Head of caudate nucleus (tissue), 42 donors: ENCODE measurements around the gene U2AF2.

Experiments
- DNase-seq, 42 donors: peaks; one replicate each; pipeline versions ENCODE4 v3.0.0 to v3.0.0-alpha.2; 2020 to 2021; ENCODE audit warnings: mixed read lengths in 7 of 42
- intact Hi-C: fragments of 100-400 bp; cut with DNase I; formaldehyde crosslinking; loops from one replicate; pipeline ENCODE4 v1.15.0; 2022

The U2AF2 gene

GRCh38 chr19:55654868-55655647, at the start of gene U2AF2:
TSS of gene U2AF2 (plus strand) at chr19:55655035. CDS start at chr19:55655105, 70 bp downstream.
- DNase-seq = peak; percentile 86 to 98 (median 94)
- intact Hi-C loops = loop anchor here (2.0 kb wide), 1 partner anchor 20 kb away; the partner anchor contains the start of gene EPN1

DNA sequence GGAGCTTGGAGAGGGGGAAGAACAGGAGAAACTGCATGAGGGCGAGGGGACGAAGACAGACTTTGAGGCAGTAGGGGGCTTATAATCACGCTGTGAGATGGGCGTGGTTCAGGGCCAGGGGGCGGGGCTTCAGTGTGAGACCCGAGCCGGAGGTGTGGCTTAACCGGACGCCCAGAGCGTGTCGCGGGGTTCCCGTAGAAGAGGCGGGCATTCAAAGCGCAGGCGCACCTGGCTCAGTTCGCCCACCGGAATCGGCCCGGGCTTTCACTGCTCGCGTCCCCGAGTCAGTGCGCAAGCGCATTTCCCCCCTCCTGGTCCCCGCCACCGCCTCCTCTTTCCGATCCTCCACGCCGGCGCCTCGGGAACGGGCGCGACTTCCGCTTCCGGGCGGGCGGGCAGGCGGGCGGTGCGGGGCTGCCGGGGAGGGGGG, 49.6 kb upstream of the U2AF2 start:
- DNase-seq = peak; percentile 90 to 99 (median 96)
- intact Hi-C loops = no loop called here

DNA sequence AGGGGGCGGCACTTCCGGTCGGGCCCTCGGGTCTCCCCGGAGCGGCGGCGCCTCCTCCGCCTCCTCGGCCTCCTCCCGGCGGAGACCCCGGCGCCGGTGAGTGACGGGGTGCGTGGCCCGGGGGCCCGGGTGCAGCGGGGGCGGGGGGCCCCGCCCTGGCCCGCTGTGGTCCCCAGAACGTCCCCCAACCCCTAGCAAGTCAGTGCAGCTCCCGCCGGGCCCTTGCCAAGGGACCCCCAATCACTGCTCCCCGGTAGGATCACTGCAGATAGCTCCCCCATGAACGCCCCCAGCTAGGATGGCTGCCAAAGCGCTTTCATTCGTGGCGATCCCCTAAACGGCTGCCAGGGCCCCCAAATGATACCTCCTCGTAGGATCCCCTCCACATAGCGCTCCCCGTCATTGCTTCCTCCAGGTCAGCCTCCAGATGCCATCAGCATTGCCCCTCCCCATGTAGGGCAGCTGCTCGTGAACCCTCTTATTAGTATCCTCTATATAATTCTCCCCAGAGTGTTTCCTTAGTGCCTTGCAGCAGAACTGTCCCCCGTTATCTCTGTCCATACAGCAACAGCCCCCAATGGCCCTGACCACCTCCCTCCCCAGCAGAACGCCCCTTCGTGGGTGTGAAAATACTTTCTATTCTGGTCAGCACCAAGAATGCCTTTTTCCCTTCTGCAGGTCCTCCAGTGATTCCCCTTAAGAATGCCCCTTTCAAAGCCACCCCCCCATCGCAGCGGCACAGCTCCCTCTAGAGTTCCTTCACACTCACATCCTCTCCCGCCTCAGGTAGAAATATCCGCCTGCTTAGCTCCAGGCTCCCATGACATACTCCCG, 49.0 kb upstream of the U2AF2 start, which contains the start of gene ZNF865:
Gene ZNF865 (plus strand): TSS at position 11 of the 834 bp plus-strand sequence. CDS start 7,972 bp downstream, outside the sequence.
- DNase-seq = peak; percentile 43 to 92 (median 78)
- intact Hi-C loops = no loop called here

DNA sequence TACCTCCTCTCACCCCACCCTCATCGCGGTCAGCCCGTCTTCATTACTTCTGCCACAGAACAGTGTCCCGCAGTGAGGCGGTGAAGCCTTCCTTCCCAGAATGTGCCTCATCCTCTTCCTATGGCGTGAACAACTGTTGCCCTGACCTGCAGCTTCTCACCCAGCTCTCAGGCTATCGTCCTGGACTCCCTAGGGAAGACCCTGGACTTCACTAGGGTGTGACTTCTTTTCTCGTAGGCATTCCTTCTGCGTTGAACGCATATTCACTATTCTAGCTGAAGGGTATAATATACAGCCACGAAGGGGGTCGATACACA, 48.4 kb upstream of the U2AF2 start:
- intact Hi-C loops = no loop called here
- DNase-seq = no peak

- intact Hi-C loops = no loop called here
- no peak for DNase-seq
These were observed 48.0 kb upstream of the U2AF2 start for GRCh38 chr19:55606817-55607216.

- intact Hi-C loops = no loop called here
- DNase-seq = no peak
These were observed 45.5 kb upstream of the U2AF2 start for GRCh38 chr19:55609326-55609725.

- no peak for DNase-seq
- intact Hi-C loops = no loop called here
These were observed 43.4 kb upstream of the U2AF2 start for GRCh38 chr19:55611300-55611982.

DNA sequence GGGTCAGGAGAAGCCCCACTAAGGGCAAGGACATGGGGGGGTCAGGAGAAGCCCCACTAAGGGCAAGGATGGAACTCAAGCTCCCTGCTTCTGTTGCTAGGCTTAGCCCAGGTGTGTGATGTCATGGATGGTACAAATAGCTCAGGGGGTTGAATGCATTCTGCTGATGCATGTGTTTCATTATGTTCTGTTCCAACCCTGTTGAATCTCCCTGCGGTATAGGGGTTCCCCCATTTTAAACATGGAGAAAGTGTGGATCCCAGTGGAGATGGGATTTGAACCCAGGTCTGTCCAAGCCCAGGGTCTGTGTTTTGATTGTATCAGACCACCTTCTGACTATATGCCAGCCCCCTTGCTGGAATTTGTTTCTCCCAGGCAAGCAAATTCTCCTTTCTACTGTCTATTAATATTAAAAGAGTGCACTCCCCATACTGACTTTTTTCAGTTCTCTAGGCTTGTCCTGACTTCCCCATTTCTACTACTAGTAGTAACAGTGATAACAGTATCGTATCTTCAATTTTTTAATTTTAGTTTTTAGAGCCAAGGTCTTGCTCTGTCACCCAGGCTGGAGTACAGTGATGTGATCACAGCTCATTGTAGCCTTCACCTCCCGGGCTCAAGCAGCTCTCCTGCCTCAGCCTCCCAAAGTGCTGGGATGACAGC, 42.7 kb upstream of the U2AF2 start:
- DNase-seq = no peak
- intact Hi-C loops = no loop called here

DNA sequence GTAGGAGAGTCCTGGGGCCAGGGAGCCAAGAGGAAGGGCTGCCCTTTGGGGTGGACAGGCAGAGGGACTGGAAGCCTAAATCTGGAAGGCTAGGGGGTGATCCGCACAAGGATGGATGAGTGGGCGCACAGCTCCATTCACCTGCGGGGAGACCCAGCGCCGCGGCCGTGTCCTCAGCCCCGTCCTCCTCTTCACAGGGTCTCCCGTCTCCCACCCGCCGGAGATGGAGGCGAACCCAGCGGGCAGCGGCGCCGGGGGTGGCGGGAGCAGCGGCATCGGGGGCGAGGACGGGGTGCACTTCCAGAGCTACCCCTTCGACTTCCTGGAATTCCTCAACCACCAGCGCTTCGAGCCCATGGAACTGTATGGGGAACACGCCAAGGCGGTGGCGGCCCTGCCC, 41.4 kb upstream of the U2AF2 start:
- DNase-seq = no peak
- intact Hi-C loops = no loop called here

DNA sequence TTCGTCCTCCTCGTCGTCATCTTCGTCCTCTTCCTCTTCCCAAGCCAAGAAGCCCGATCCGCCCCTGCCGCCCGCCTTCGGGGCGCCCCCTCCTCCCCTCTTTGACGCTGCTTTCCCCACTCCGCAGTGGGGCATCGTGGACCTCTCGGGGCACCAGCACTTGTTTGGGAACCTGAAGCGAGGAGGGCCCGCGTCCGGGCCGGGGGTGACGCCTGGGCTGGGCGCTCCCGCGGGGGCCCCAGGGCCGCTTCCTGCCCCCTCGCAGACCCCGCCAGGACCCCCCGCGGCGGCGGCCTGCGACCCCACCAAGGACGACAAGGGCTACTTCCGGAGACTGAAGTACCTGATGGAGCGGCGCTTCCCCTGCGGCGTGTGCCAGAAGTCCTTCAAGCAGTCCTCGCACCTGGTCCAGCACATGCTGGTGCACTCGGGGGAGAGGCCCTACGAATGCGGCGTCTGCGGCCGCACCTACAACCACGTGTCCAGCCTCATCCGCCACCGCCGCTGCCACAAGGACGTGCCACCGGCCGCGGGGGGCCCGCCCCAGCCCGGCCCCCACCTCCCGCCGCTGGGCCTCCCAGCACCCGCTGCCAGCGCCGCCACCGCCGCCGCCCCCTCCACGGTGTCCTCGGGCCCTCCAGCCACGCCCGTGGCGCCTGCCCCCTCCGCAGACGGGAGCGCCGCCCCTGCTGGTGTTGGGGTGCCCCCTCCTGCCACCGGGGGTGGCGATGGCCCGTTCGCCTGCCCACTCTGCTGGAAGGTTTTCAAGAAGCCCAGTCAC, 40.7 kb upstream of the U2AF2 start:
- intact Hi-C loops = no loop called here
- DNase-seq = no peak

DNA sequence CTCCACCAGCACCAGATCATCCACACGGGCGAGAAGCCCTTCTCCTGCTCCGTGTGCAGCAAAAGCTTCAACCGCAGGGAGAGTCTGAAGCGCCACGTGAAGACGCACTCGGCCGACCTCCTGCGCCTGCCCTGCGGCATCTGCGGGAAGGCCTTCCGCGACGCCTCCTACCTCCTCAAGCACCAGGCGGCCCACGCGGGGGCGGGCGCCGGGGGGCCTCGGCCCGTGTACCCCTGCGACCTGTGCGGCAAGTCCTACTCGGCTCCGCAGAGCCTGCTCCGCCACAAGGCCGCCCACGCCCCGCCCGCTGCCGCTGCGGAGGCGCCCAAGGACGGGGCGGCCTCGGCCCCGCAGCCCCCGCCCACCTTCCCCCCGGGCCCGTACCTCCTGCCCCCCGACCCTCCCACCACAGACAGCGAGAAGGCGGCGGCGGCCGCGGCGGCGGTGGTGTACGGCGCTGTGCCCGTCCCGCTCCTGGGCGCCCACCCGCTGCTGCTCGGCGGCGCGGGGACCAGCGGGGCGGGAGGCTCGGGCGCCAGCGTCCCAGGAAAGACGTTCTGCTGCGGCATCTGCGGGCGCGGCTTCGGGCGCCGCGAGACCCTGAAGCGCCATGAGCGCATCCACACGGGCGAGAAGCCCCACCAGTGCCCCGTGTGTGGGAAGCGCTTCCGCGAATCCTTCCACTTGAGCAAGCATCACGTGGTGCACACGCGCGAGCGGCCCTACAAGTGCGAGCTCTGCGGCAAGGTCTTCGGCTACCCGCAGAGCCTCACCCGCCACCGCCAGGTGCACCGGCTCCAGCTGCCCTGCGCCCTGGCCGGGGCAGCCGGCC, 39.9 kb upstream of the U2AF2 start:
- intact Hi-C loops = no loop called here
- DNase-seq = no peak

DNA sequence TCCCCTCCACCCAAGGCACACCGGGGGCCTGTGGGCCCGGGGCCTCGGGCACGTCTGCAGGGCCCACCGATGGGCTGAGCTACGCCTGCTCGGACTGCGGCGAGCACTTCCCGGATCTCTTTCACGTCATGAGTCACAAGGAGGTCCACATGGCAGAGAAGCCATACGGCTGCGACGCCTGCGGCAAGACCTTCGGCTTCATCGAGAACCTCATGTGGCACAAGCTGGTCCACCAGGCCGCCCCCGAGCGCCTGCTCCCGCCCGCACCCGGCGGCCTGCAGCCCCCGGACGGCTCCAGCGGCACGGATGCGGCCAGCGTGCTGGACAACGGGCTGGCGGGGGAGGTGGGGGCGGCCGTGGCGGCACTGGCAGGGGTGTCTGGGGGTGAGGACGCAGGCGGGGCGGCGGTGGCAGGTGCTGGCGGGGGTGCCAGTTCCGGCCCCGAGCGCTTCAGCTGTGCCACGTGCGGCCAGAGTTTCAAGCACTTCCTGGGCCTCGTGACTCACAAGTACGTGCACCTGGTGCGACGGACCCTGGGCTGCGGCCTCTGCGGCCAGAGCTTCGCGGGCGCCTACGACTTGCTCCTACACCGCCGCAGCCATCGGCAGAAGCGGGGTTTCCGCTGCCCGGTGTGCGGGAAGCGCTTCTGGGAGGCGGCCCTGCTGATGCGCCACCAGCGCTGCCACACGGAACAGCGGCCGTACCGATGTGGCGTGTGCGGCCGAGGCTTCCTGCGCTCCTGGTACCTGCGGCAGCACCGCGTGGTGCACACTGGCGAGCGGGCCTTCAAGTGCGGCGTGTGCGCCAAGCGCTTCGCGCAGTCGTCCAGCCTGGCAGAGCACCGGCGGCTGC, 39.1 kb upstream of the U2AF2 start:
- no peak for DNase-seq
- intact Hi-C loops = no loop called here

- intact Hi-C loops = no loop called here
- DNase-seq = no peak
These were observed 38.4 kb upstream of the U2AF2 start for GRCh38 chr19:55616395-55616875.

- intact Hi-C loops = no loop called here
- no peak for DNase-seq
These were observed 37.4 kb upstream of the U2AF2 start for GRCh38 chr19:55617426-55617825.

GRCh38 chr19:55618426-55618825, 36.4 kb upstream of the U2AF2 start:
- intact Hi-C loops = no loop called here
- DNase-seq = no peak

- intact Hi-C loops = no loop called here
- no peak for DNase-seq
These were observed 35.5 kb upstream of the U2AF2 start for GRCh38 chr19:55619286-55619685.
